ENCODE data around the gene RGS16.

GRCh38 chr1:182589931-182590330 lies 14.3 kb downstream of the RGS16 start:
- TF ChIP-seq EZH2 (IDR thresholded peaks at IDR 0.05; ENCODE audit: borderline replicate concordance) (no peak), CTCF (IDR thresholded peaks at IDR 0.05; ENCODE audit: poor library complexity) (no peak)
